SH-SY5Y (cell line): ENCODE results near the gene KATNB1.

Source experiments
- GATA2 ChIP-seq: IDR thresholded peaks from 2 replicates; pipeline ENCODE4 v1.6.1; 2011; ENCODE audit warnings: mild to moderate bottlenecking, low read depth, low read length
- GATA3 ChIP-seq: IDR thresholded peaks from 2 replicates; pipeline ENCODE4 v1.6.1; 2011; ENCODE audit warnings: low read depth, mild to moderate bottlenecking, low read length, moderate library complexity

GRCh38 chr16:57759541-57760356 is 24.2 kb downstream of the KATNB1 start:
- no peak for TF ChIP-seq GATA2
- TF ChIP-seq GATA3, result no peak
